IMR-90 (cell line): Measurements from ENCODE around the gene CRYBG3. TPM values are rescaled to one million over a fixed set of nuclear protein-coding genes. Genes with fewer than 3 reads are reported as not detected.

Source experiments
- ATAC-seq: fragments of 200-7000 bp; cut with Tn5 transposase; 2 replicates; pipeline ENCODE4 v1.9.1; 2020; ENCODE audit warnings: low read depth, mild to moderate bottlenecking, moderate library complexity
- BruUV-seq: library from RNA; stranded (reverse); fragments of 400-500 nt; replicated peaks from 2 replicates; lab custom pipeline; 2021; lab: Mats Ljungman, UMichigan
- CTCF ChIA-PET: fragments of 300-600 bp; formaldehyde crosslinking; extraction: SDS; loops from one replicate; lab custom pipeline; 2021; ENCODE audit warnings: antibody characterized with exemption; lab: Yijun Ruan, JAX
- POLR2A ChIA-PET: fragments of 300-600 bp; sonication (Branson Sonifier 250); formaldehyde crosslinking; loops from one replicate; lab custom pipeline; 2022; ENCODE audit warnings: antibody characterized with exemption; ENCODE audit not compliant: unreplicated experiment; lab: Charles Lee
- DNase-seq: peaks from one replicate; pipeline ENCODE4 v3.0.0; 2013
- H2AFZ ChIP-seq: replicated peaks from 2 replicates; pipeline ENCODE3; 2013; ENCODE audit warnings: low read length, mild to moderate bottlenecking; ENCODE audit not compliant: poor library complexity
- H2AK5ac ChIP-seq: 2 replicates; pipeline ENCODE4 v1.6.1; 2013; ENCODE audit warnings: low read depth, low read length, inconsistent platforms
- H2AK9ac ChIP-seq: replicated peaks from 2 replicates; pipeline ENCODE3; 2013; ENCODE audit warnings: mild to moderate bottlenecking, low read depth, low read length, moderate library complexity; ENCODE audit not compliant: poor library complexity
- H2BK120ac ChIP-seq: 2 replicates; pipeline ENCODE4 v1.6.1; 2013; ENCODE audit warnings: low read depth, low read length, inconsistent platforms
- H2BK15ac ChIP-seq: 3 replicates; pipeline ENCODE4 v1.6.1; 2013; ENCODE audit warnings: low read depth, low read length, inconsistent platforms
- H2BK20ac ChIP-seq: 2 replicates; pipeline ENCODE4 v1.6.1; 2013; ENCODE audit warnings: low read depth, mild to moderate bottlenecking, inconsistent platforms, low read length, moderate library complexity
- H2BK5ac ChIP-seq: 2 replicates; pipeline ENCODE4 v1.6.1; 2013; ENCODE audit warnings: mild to moderate bottlenecking, low read depth, low read length, inconsistent platforms; ENCODE audit not compliant: poor library complexity, severe bottlenecking
- H3K14ac ChIP-seq: replicated peaks from 2 replicates; pipeline ENCODE4 v1.6.1; 2013; ENCODE audit warnings: low read depth, low read length, inconsistent platforms
- H3K18ac ChIP-seq: 2 replicates; pipeline ENCODE4 v1.6.1; 2013; ENCODE audit warnings: low read depth, low read length, control low read depth
- H3K23ac ChIP-seq: 2 replicates; pipeline ENCODE4 v1.6.1; 2013; ENCODE audit warnings: low read depth, low read length, inconsistent platforms
- H3K27ac ChIP-seq: 2 replicates; pipeline ENCODE4 v1.5.1; 2013; ENCODE audit warnings: mild to moderate bottlenecking, control low read depth, low read length; ENCODE audit not compliant: insufficient read depth
- H3K27me3 ChIP-seq: 2 replicates; pipeline ENCODE4 v1.6.1; 2013; ENCODE audit warnings: low read length; ENCODE audit not compliant: control insufficient read depth, insufficient read depth
- H3K36me3 ChIP-seq: 2 replicates; pipeline ENCODE4 v1.6.1; 2013; ENCODE audit warnings: low read length, mixed read lengths; ENCODE audit not compliant: control insufficient read depth, insufficient read depth
- H3K4ac ChIP-seq: 2 replicates; pipeline ENCODE4 v1.6.1; 2013; ENCODE audit warnings: low read depth, low read length, inconsistent platforms
- H3K4me1 ChIP-seq: 2 replicates; pipeline ENCODE4 v1.6.1; 2013; ENCODE audit warnings: low read length, mixed read lengths; ENCODE audit not compliant: control insufficient read depth, insufficient read depth
- H3K4me2 ChIP-seq: 2 replicates; pipeline ENCODE4 v1.6.1; 2013; ENCODE audit warnings: low read depth, mild to moderate bottlenecking, control low read depth, low read length, moderate library complexity
- H3K4me3 ChIP-seq: 2 replicates; pipeline ENCODE4 v1.5.1; 2013; ENCODE audit warnings: low read depth, mild to moderate bottlenecking, control low read depth, low read length, moderate library complexity; ENCODE audit not compliant: insufficient read depth
- H3K56ac ChIP-seq: 2 replicates; pipeline ENCODE4 v1.6.1; 2013; ENCODE audit warnings: low read length, inconsistent platforms; ENCODE audit not compliant: insufficient read depth; ENCODE audit errors: extremely low read depth
- H3K79me1 ChIP-seq, 2 experiments: 2 replicates each; pipeline ENCODE4 v1.6.1; 2013; ENCODE audit warnings: low read length in 2 of 2, inconsistent platforms in 1 of 2, low read depth in 1 of 2
- H3K9ac ChIP-seq: 2 replicates; pipeline ENCODE4 v1.6.1; 2013; ENCODE audit warnings: low read depth, low read length, control low read depth
- H3K9me1 ChIP-seq: 2 replicates; pipeline ENCODE4 v1.6.1; 2013; ENCODE audit warnings: low read length, inconsistent platforms; ENCODE audit not compliant: insufficient read depth
- H3K9me3 ChIP-seq: 2 replicates; pipeline ENCODE4 v1.6.1; 2013; ENCODE audit warnings: low read length; ENCODE audit not compliant: control insufficient read depth, insufficient read depth
- H4K20me1 ChIP-seq: 2 replicates; pipeline ENCODE4 v1.6.1; 2013; ENCODE audit warnings: low read length, inconsistent platforms; ENCODE audit not compliant: insufficient read depth
- H4K5ac ChIP-seq: 2 replicates; pipeline ENCODE4 v1.6.1; 2013; ENCODE audit warnings: mild to moderate bottlenecking, low read depth, low read length, control low read depth
- H4K8ac ChIP-seq, 2 experiments: 2 replicates each; pipeline ENCODE4 v1.6.1; 2013; ENCODE audit warnings: low read depth in 2 of 2, low read length in 2 of 2, control low read depth in 1 of 2, inconsistent platforms in 1 of 2
- H4K91ac ChIP-seq: 2 replicates; pipeline ENCODE4 v1.6.1; 2013; ENCODE audit warnings: low read depth, low read length, inconsistent platforms; ENCODE audit not compliant: insufficient read depth
- MXI1 ChIP-seq: IDR thresholded peaks from 2 replicates; pipeline ENCODE4 v1.6.1; 2012; ENCODE audit warnings: low read depth, mild to moderate bottlenecking, low read length, moderate library complexity, borderline replicate concordance
- WGBS, 2 experiments: methylation state at CpG; one replicate each; pipeline versions ENCODE4 v1.1.5 to v1.1.7; 2013; ENCODE audit warnings: missing lambda C conversion rate in 2 of 2; ENCODE audit not compliant: insufficient read length in 1 of 2; ENCODE audit errors: extremely low coverage in 2 of 2; 5-methylcytosine and 5-hydroxymethylcytosine counted together
- dilution Hi-C: fragments of 300-500 bp; cut with HindIII; formaldehyde crosslinking; loops from one replicate; pipeline ENCODE4 v1.14.3; 2018; ENCODE audit warnings: low sequenced_read_pairs; ENCODE audit not compliant: unreplicated experiment
- in situ Hi-C: fragments of 300-500 bp; cut with MboI; formaldehyde crosslinking; loops from 3 replicates; pipeline ENCODE4 v1.14.3; 2019; ENCODE audit warnings: low sequenced_read_pairs, inconsistent platforms, mixed read lengths
- intact Hi-C: fragments of 100-400 bp; cut with micrococcal nuclease; formaldehyde crosslinking; loops from 2 replicates; pipeline ENCODE4 v1.10.0; 2022
- polyA plus RNA-seq, 3 experiments: library from polyadenylated mRNA; depleted of rRNA; stranded (reverse); fragments of >200 nt; gene quantifications; 2 replicates each; pipeline ENCODE4 v1.2.3, GENCODE V29; 2012; ENCODE audit warnings: low replicate concordance in 1 of 3
- total RNA-seq: library from RNA; depleted of rRNA; stranded (reverse); fragments of >200 nt; gene quantifications from 2 replicates; pipeline ENCODE4 v1.2.3, GENCODE V29; 2012
- TF ChIP-seq, protein P1 (sequence below): fragments of 150-350 bp; IDR thresholded peaks from 2 replicates; pipeline ENCODE4 v1.6.1; 2016; ENCODE audit warnings: low read depth, mild to moderate bottlenecking, low read length, moderate library complexity, borderline replicate concordance

Gene CRYBG3
- total and polyA plus RNA-seq, 2 of the 4 experiments (the other 2 are of a cell fraction), result 4.9 to 26.2 TPM

- Histone ChIP-seq H2BK120ac (peak overlapping the region; percentile 1; the same call in 1 of the 2 replicates), H3K23ac (peak overlapping the region; percentile 21), H3K9ac (peak overlapping the region; percentile 76), H3K4me1 (peaks cover 3% of the 10 kb centered on the region), H2AK9ac (peak overlapping the region; percentile 78), H2BK20ac (no peak overlapping the region), H4K8ac (peak overlapping the region in 1 of 2 experiments; percentile 68; a peak in 2 of 4 replicates), H3K14ac (0 out of 2 replicates have a peak overlapping the region, but pooled peaks have one; percentile 10), H2BK5ac (peak overlapping the region; percentile 64), H3K4me2 (peak overlapping the region; percentile 63), H3K56ac (peak overlapping the region; percentile 52), H3K4me3 (peak overlapping the region; percentile 83), H3K18ac (no peak overlapping the region; the same call in 1 of the 2 replicates), H3K27me3 (0 out of 2 replicates have a peak, but pooled peaks cover 2% of the 10 kb centered on the region), H4K20me1 (no peaks in the 10 kb centered on the region), H4K91ac (no peak overlapping the region; the same call in 1 of the 2 replicates), H2BK15ac (no peak overlapping the region), H3K4ac (peak overlapping the region; percentile 42; the same call in 1 of the 2 replicates), H2AK5ac (no peak overlapping the region), H2AFZ (peak overlapping the region; percentile 98), H3K9me3 (no peaks in the 10 kb centered on the region), H3K9me1 (no peaks in the 10 kb centered on the region), H3K36me3 (no peaks in the 10 kb centered on the region), H4K5ac (no peak overlapping the region), H3K27ac (peak overlapping the region; percentile 64), H3K79me1 (peaks cover 20 to 23% of the 10 kb centered on the region in 2 experiments)
- ChIA-PET CTCF (interaction anchor here (0.7 to 1.4 kb wide), 2 partner anchors 199 to 529 kb away, joined by 3 to 4 read pairs; no protein-coding TSS in a partner anchor), POLR2A (no interaction called here)
- 0 out of 2 replicates have a peak, but pooled peaks have one; percentile 15 for TF ChIP-seq MXI1
- TF ChIP-seq, protein P1, sequence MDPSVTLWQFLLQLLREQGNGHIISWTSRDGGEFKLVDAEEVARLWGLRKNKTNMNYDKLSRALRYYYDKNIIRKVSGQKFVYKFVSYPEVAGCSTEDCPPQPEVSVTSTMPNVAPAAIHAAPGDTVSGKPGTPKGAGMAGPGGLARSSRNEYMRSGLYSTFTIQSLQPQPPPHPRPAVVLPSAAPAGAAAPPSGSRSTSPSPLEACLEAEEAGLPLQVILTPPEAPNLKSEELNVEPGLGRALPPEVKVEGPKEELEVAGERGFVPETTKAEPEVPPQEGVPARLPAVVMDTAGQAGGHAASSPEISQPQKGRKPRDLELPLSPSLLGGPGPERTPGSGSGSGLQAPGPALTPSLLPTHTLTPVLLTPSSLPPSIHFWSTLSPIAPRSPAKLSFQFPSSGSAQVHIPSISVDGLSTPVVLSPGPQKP, result no peak
- in situ Hi-C loops (loop anchor here (25.0 kb wide), 1 partner anchor 765 kb away; the partner anchor contains the start of gene CPOX), intact Hi-C loops (loop anchor here (2.0 to 5.0 kb wide), 3 partner anchors 50 to 148 kb away; no protein-coding TSS in a partner anchor), dilution Hi-C loops (loop anchor here (25.0 kb wide), 1 partner anchor 190 kb away; no protein-coding TSS in a partner anchor)
- peak; percentile 65 for DNase-seq
- no TSS peak for BruUV-seq
- WGBS, 2 experiments, result 0% methylated on average over 13 of the region's 36 CpGs; no CpG with 5 or more reads in 1 of the 2 experiments
- ATAC-seq, result peak; percentile 32
Observed at GRCh38 chr3:97822359-97822775, 556 bp downstream of the CRYBG3 start.
